HG02852 (cell line): Measurements from ENCODE around the gene KRTAP5-6.

Source experiments
- ATAC-seq: cut with Tn5 transposase; IDR thresholded peaks from one replicate; pipeline ENCODE4 v1.9.1; 2021; ENCODE audit warnings: mild to moderate bottlenecking, moderate library complexity; ENCODE audit not compliant: unreplicated experiment

KRTAP5-6 gene

GRCh38 chr11:1696608-1697570 lies at the start of gene KRTAP5-6:
KRTAP5-6 (plus strand) TSS chr11:1697195; CDS start chr11:1697246, 51 bp downstream.
- ATAC-seq: no peak

GRCh38 chr11:1647901-1648652 lies 48.9 kb upstream of the KRTAP5-6 start:
- ATAC-seq: no peak

GRCh38 chr11:1648653-1649420 lies 48.2 kb upstream of the KRTAP5-6 start:
- ATAC-seq: no peak

- no peak for ATAC-seq
Observed at GRCh38 chr11:1650034-1650917, 46.7 kb upstream of the KRTAP5-6 start.

- ATAC-seq: no peak
Observed at GRCh38 chr11:1650918-1651262, 46.1 kb upstream of the KRTAP5-6 start.

- no peak for ATAC-seq
Observed at GRCh38 chr11:1651411-1651980, 45.5 kb upstream of the KRTAP5-6 start.

- no peak for ATAC-seq
Observed at GRCh38 chr11:1652026-1652425, 45.0 kb upstream of the KRTAP5-6 start.

- ATAC-seq: no peak
Observed at GRCh38 chr11:1652442-1652770, 44.6 kb upstream of the KRTAP5-6 start.

GRCh38 chr11:1652771-1653540 lies 44.0 kb upstream of the KRTAP5-6 start:
- no peak for ATAC-seq

GRCh38 chr11:1653541-1654387 lies 43.2 kb upstream of the KRTAP5-6 start:
- ATAC-seq: no peak

- ATAC-seq: no peak
Observed at GRCh38 chr11:1654388-1655167, 42.4 kb upstream of the KRTAP5-6 start.

- ATAC-seq: no peak
Observed at GRCh38 chr11:1655168-1656060, 41.6 kb upstream of the KRTAP5-6 start.

- no peak for ATAC-seq
Observed at GRCh38 chr11:1656061-1656441, 40.9 kb upstream of the KRTAP5-6 start.

- no peak for ATAC-seq
Observed at GRCh38 chr11:1656670-1657069, 40.3 kb upstream of the KRTAP5-6 start.

GRCh38 chr11:1659506-1659905 lies 37.5 kb upstream of the KRTAP5-6 start:
- ATAC-seq: no peak

GRCh38 chr11:1660111-1660867 lies 36.7 kb upstream of the KRTAP5-6 start:
- no peak for ATAC-seq
